Endodermal cell (in vitro differentiated cells): ENCODE data around the gene GAREM1. TPM values are rescaled to one million over a fixed set of nuclear protein-coding genes. Genes with fewer than 3 reads are reported as not detected.

Experiments used
- DNase-seq: peaks from one replicate; pipeline ENCODE4 v3.0.0-alpha.2; 2017
- H3K27ac ChIP-seq: 2 replicates; pipeline ENCODE4 v1.5.1; 2013; ENCODE audit warnings: mild to moderate bottlenecking, low read depth, low read length, moderate library complexity
- H3K27me3 ChIP-seq: 2 replicates; pipeline ENCODE4 v1.6.1; 2013; ENCODE audit warnings: mild to moderate bottlenecking, low read length, moderate library complexity; ENCODE audit not compliant: insufficient read depth, control insufficient read depth, poor library complexity, severe bottlenecking
- H3K36me3 ChIP-seq: 2 replicates; pipeline ENCODE4 v1.7.0; 2013; ENCODE audit warnings: mild to moderate bottlenecking, low read length, moderate library complexity; ENCODE audit not compliant: control insufficient read depth, insufficient read depth
- H3K4me1 ChIP-seq: one replicate; pipeline ENCODE4 v1.7.0; 2013; ENCODE audit warnings: low read length; ENCODE audit not compliant: control insufficient read depth, insufficient read depth
- H3K4me3 ChIP-seq: 2 replicates; pipeline ENCODE4 v1.5.1; 2013; ENCODE audit warnings: mild to moderate bottlenecking, low read length, moderate library complexity
- H3K9ac ChIP-seq: 2 replicates; pipeline ENCODE4 v1.6.1; 2013; ENCODE audit warnings: mild to moderate bottlenecking, low read length, moderate library complexity; ENCODE audit not compliant: poor library complexity, severe bottlenecking; ENCODE audit errors: extremely low read depth
- H3K9me3 ChIP-seq: 2 replicates; pipeline ENCODE4 v1.6.1; 2013; ENCODE audit warnings: mild to moderate bottlenecking, low read length, moderate library complexity; ENCODE audit not compliant: control insufficient read depth
- H3K27ac Mint-ChIP-seq: 2 replicates; pipeline ENCODE4 v1.8.0; 2020; ENCODE audit warnings: mixed read lengths
- H3K27me3 Mint-ChIP-seq: 2 replicates; pipeline ENCODE4 v1.8.0; 2021; ENCODE audit warnings: mild to moderate bottlenecking, mixed read lengths; ENCODE audit not compliant: insufficient read depth
- H3K36me3 Mint-ChIP-seq: 2 replicates; pipeline ENCODE4 v1.8.0; 2020; ENCODE audit warnings: low read depth, mixed read lengths
- H3K4me1 Mint-ChIP-seq: 2 replicates; pipeline ENCODE4 v1.8.0; 2020; ENCODE audit warnings: mixed read lengths
- H3K4me3 Mint-ChIP-seq: 2 replicates; pipeline ENCODE4 v1.8.0; 2020; ENCODE audit warnings: mild to moderate bottlenecking, moderate library complexity, mixed read lengths
- H3K9me3 Mint-ChIP-seq: 2 replicates; pipeline ENCODE4 v1.8.0; 2020; ENCODE audit warnings: mild to moderate bottlenecking, mixed read lengths
- CTCF ChIP-seq: fragments of 200-600 bp; sonication (generic); conservative IDR thresholded peaks from 2 replicates; pipeline ENCODE4 v1.5.0; 2021; ENCODE audit warnings: antibody characterized with exemption, mild to moderate bottlenecking
- WGBS, 2 experiments: methylation state at CpG; one replicate each; pipeline versions ENCODE4 v1.1.5 to v1.1.7; 2013; ENCODE audit warnings: missing lambda C conversion rate in 2 of 2, mixed read lengths in 1 of 2; ENCODE audit not compliant: insufficient coverage in 1 of 2, insufficient read length in 1 of 2; 5-methylcytosine and 5-hydroxymethylcytosine counted together
- total RNA-seq, 2 donors: library from RNA; stranded (reverse); fragmentation: NEBNext Ultra II Directional in 1 of 2; extraction: Animal tissue kit (Norgen Biotek cat#: 25700) in 1 of 2; gene quantifications; 2 replicates in 1 of 2; 3 replicates in 1 of 2; pipeline ENCODE4 v1.2.1, GENCODE V29; 2021

The GAREM1 gene
- total RNA-seq, 2 donors from 2014 or later: 9.2 to 9.4 TPM

DNA sequence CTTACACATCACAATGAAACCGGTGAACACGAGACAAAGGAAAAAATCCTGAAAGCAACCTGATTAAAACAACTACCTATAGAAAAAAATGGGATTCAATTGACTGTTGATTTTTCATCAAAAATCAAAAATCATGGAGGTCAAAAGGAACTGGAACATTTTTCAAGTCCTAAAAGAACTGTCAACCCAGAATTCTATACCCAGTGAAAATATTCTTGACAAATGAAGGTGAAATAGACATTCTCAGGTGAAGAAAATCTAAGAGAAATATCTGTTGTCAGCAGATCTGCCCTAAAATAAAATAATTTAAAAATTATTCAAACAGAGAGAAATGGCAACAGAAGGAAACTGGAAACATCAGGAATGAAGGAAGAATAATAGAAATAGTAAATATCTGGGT is 38.9 kb downstream of the GAREM1 start:
- DNase-seq: no peak
- H3K27me3 Mint-ChIP-seq: peaks cover 23% of the 10 kb centered on the region
- Histone ChIP-seq H3K4me1 (no peaks in the 10 kb centered on the region), H3K36me3 (no peaks in the 10 kb centered on the region), H3K27ac (no peak overlapping the region), H3K4me3 (no peak overlapping the region), H3K9ac (no peak overlapping the region), H3K9me3 (peaks cover 19% of the 10 kb centered on the region), H3K27me3 (no peaks in the 10 kb centered on the region)
- 100% methylated on average over 2 of the region's 2 CpGs; no CpG with 5 or more reads in 1 of the 2 experiments for WGBS, 2 experiments
- peaks cover 49% of the 10 kb centered on the region for H3K4me1 Mint-ChIP-seq
- no peak for TF ChIP-seq CTCF
- no peak overlapping the region for H3K27ac Mint-ChIP-seq
- peaks cover 16% of the 10 kb centered on the region for H3K9me3 Mint-ChIP-seq
- H3K4me3 Mint-ChIP-seq: no peak overlapping the region
- peaks cover 2% of the 10 kb centered on the region for H3K36me3 Mint-ChIP-seq

- Mint-ChIP-seq H3K4me1 (peaks cover 34% of the 10 kb centered on the region), H3K27me3 (peaks cover 21% of the 10 kb centered on the region), H3K9me3 (peaks cover 16% of the 10 kb centered on the region), H3K4me3 (no peak overlapping the region), H3K36me3 (peaks cover 2% of the 10 kb centered on the region), H3K27ac (no peak overlapping the region)
- H3K27me3 ChIP-seq: no peaks in the 10 kb centered on the region
- no peak for TF ChIP-seq CTCF
- H3K4me1 ChIP-seq: no peaks in the 10 kb centered on the region
- no peak for DNase-seq
- H3K4me3 ChIP-seq: peak overlapping the region; percentile 19
- H3K9me3 ChIP-seq: peaks cover 19% of the 10 kb centered on the region
- no peak overlapping the region for H3K27ac ChIP-seq
- no peak overlapping the region for H3K9ac ChIP-seq
- 86 to 88% methylated on average over 1 to 3 of the region's 3 CpGs for WGBS, 2 experiments
- no peaks in the 10 kb centered on the region for H3K36me3 ChIP-seq
Observed at GRCh38 chr18:32429402-32429801, 41.3 kb downstream of the GAREM1 start.

DNA sequence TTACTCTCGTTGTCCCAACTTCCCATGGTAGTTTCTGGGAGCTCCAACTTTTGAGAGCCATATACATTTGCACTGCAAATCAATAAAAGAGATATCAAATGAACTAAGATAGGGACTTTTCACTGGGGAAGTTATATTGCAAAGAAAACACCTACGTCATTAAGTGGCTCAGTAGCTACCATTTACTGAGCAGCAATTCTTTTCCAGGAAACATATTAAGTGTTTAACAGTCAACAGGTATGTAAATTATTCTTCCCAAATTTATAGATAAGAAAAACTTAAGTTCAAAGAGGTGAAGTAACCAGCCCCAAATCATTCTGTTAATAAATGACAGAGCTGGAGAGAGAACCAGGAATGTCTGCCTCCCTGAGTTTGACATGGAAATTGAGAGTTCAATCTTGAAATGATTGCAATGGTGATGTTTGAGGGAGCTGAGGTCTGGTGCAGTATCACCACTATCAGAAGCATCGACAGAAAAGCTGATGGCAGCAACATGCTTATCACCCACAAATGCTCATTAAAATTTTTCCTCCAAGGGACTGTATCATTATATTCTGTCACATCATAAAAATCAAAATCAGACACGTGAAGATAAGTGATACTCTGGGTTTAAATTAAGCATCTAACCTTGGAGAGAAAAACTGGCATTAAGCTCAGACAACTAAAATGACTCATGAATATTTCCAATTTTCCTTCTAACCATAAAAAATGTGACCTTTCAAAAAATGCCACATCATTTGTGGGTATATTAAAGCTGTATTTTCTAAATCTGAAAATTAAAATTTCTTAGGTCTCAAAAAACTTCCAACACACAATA is 43.4 kb downstream of the GAREM1 start:
- H3K9me3 Mint-ChIP-seq: peaks cover 10% of the 10 kb centered on the region
- H3K36me3 Mint-ChIP-seq: peaks cover 2% of the 10 kb centered on the region
- no peak overlapping the region for H3K4me3 Mint-ChIP-seq
- H3K4me1 ChIP-seq: no peaks in the 10 kb centered on the region
- no peak overlapping the region for H3K27ac Mint-ChIP-seq
- H3K27ac ChIP-seq: no peak overlapping the region
- no peaks in the 10 kb centered on the region for H3K36me3 ChIP-seq
- H3K27me3 ChIP-seq: no peaks in the 10 kb centered on the region
- no peak for DNase-seq
- H3K4me3 ChIP-seq: no peak overlapping the region
- 97 to 100% methylated on average over 2 to 4 of the region's 4 CpGs for WGBS, 2 experiments
- H3K9me3 ChIP-seq: peaks cover 16% of the 10 kb centered on the region
- H3K4me1 Mint-ChIP-seq: peaks cover 35% of the 10 kb centered on the region
- no peak overlapping the region for H3K9ac ChIP-seq
- TF ChIP-seq CTCF: no peak
- H3K27me3 Mint-ChIP-seq: peaks cover 14% of the 10 kb centered on the region
